Fibroblast of the conjunctiva (primary cell): Measurements from ENCODE around the gene SLC22A1.
A peak's percentile ranks its signal among the peaks of the same experiment; 100 is the strongest.

Experiments
- DNase-seq: peaks from one replicate; pipeline ENCODE4 v3.0.0-alpha.2; 2010; ENCODE audit warnings: low read depth

Gene SLC22A1

GRCh38 chr6:160173806-160174527, 52.4 kb downstream of the SLC22A1 start:
- no peak for DNase-seq

- DNase-seq = no peak
Measured at GRCh38 chr6:160174681-160175080, 53.1 kb downstream of the SLC22A1 start.

- no peak for DNase-seq
Measured at GRCh38 chr6:160177220-160177619, 55.6 kb downstream of the SLC22A1 start.

- DNase-seq = peak; percentile 23
Measured at GRCh38 chr6:160178271-160178670, 56.7 kb downstream of the SLC22A1 start.

- no peak for DNase-seq
Measured at GRCh38 chr6:160180706-160181105, 59.1 kb downstream of the SLC22A1 start.

- no peak for DNase-seq
Measured at GRCh38 chr6:160188773-160189172, 67.2 kb downstream of the SLC22A1 start.

- no peak for DNase-seq
Measured at GRCh38 chr6:160190081-160190480, 68.5 kb downstream of the SLC22A1 start.

GRCh38 chr6:160190973-160191372, 69.4 kb downstream of the SLC22A1 start:
- DNase-seq = no peak

GRCh38 chr6:160192840-160193239, 71.2 kb downstream of the SLC22A1 start:
- no peak for DNase-seq

- DNase-seq = no peak
Measured at GRCh38 chr6:160194808-160195207, 73.2 kb downstream of the SLC22A1 start.

GRCh38 chr6:160197662-160198061, 76.0 kb downstream of the SLC22A1 start:
- no peak for DNase-seq

- no peak for DNase-seq
Measured at GRCh38 chr6:160198606-160199211, 77.1 kb downstream of the SLC22A1 start.

- no peak for DNase-seq
Measured at GRCh38 chr6:160201061-160201460, 79.4 kb downstream of the SLC22A1 start.

- DNase-seq = no peak
Measured at GRCh38 chr6:160202411-160202810, 80.8 kb downstream of the SLC22A1 start.

- no peak for DNase-seq
Measured at GRCh38 chr6:160203076-160203475, 81.5 kb downstream of the SLC22A1 start.

- DNase-seq = no peak
Measured at GRCh38 chr6:160203522-160203921, 81.9 kb downstream of the SLC22A1 start.

- DNase-seq = no peak
Measured at GRCh38 chr6:160203953-160204352, 82.3 kb downstream of the SLC22A1 start.

GRCh38 chr6:160204710-160205109, 83.1 kb downstream of the SLC22A1 start:
- no peak for DNase-seq

- DNase-seq = no peak
Measured at GRCh38 chr6:160207618-160208017, 86.0 kb downstream of the SLC22A1 start.
